Kidney (tissue), 14 donors: ENCODE results near the gene SF3A1. TPM values are rescaled to one million over a fixed set of nuclear protein-coding genes. Genes with fewer than 3 reads are reported as not detected.

Experiments used
- DNase-seq, 5 donors: peaks; one replicate each; pipeline ENCODE4 v3.0.0-alpha.2; 2013 to 2020
- FAIRE-seq: peaks from 2 replicates; lab custom pipeline; 2012; peaks lifted over from hg19 to GRCh38; lab: Jason Lieb, UNC
- H3K27ac ChIP-seq, 2 donors: one replicate each; pipeline ENCODE4 v1.7.0; 2013; ENCODE audit warnings: low read depth in 2 of 2, low read length in 2 of 2, inconsistent platforms in 1 of 2
- H3K27me3 ChIP-seq: one replicate; pipeline ENCODE4 v1.7.1; 2013; ENCODE audit warnings: low read length, inconsistent platforms; ENCODE audit not compliant: control insufficient read depth, insufficient read depth
- H3K36me3 ChIP-seq, 3 donors: one replicate each; pipeline versions ENCODE4 v1.7.0 to v1.7.1; 2013; ENCODE audit warnings: low read length in 3 of 3, control low read depth in 1 of 3, inconsistent platforms in 1 of 3; ENCODE audit not compliant: insufficient read depth in 3 of 3, control insufficient read depth in 2 of 3
- H3K4me1 ChIP-seq, 3 donors: one replicate each; pipeline versions ENCODE4 v1.7.0 to v1.7.1; 2013; ENCODE audit warnings: low read length in 3 of 3, inconsistent platforms in 1 of 3, low read depth in 1 of 3; ENCODE audit not compliant: control insufficient read depth in 2 of 3, insufficient read depth in 2 of 3
- H3K4me3 ChIP-seq, 3 donors: one replicate each; pipeline versions ENCODE4 v1.7.0 to v1.8.1; 2013; ENCODE audit warnings: low read length in 3 of 3, control low read depth in 1 of 3, inconsistent platforms in 1 of 3
- H3K9ac ChIP-seq, 3 donors: one replicate each; pipeline versions ENCODE4 v1.7.0 to v1.7.1; 2013; ENCODE audit warnings: low read length in 3 of 3, control low read depth in 1 of 3, inconsistent platforms in 1 of 3
- H3K9me3 ChIP-seq, 3 donors: one replicate each; pipeline versions ENCODE4 v1.7.0 to v1.7.1; 2013; ENCODE audit warnings: low read length in 3 of 3, control low read depth in 1 of 3, inconsistent platforms in 1 of 3; ENCODE audit not compliant: control insufficient read depth in 2 of 3, insufficient read depth in 1 of 3
- intact Hi-C: fragments of 100-400 bp; cut with DNase I; formaldehyde crosslinking; loops from one replicate; pipeline ENCODE4 v1.11.1; 2022
- polyA plus RNA-seq: library from polyadenylated mRNA; stranded (reverse); fragments of 350-450 nt; fragmentation: Illumina TruSeq; extraction: RNeasy Lipid Tissue Mini Kit (QIAGEN cat#74804); gene quantifications from one replicate; pipeline ENCODE4 v1.2.3, GENCODE V29; 2014; ENCODE audit warnings: low read depth, low replicate concordance; ENCODE audit not compliant: insufficient read depth
- total RNA-seq: library from RNA; stranded (reverse); fragmentation: NEBNext Ultra II Directional; extraction: Animal tissue kit (Norgen Biotek cat#: 25700); gene quantifications from one replicate; pipeline ENCODE4 v1.2.1, GENCODE V29; 2021
- TF ChIP-seq, protein P1 (sequence below): IDR thresholded peaks from 3 replicates; pipeline ENCODE4 v1.5.1; 2012; ENCODE audit warnings: mild to moderate bottlenecking, moderate library complexity, borderline replicate concordance; ENCODE audit not compliant: insufficient read depth; ENCODE audit errors: extremely low read depth
- donor health status: control.
- donor health status: control.
- donor health status: control.
- donor health status: control.
- donor health status: control.
- donor health status: DM: yes; HTN: yes; CAD: no.
- donor health status: Normal renal cell carcinoma (clear cell type).

SF3A1 gene
- total and polyA plus RNA-seq, 2 donors from 2014 or later, result 23.7 to 179 TPM

DNA sequence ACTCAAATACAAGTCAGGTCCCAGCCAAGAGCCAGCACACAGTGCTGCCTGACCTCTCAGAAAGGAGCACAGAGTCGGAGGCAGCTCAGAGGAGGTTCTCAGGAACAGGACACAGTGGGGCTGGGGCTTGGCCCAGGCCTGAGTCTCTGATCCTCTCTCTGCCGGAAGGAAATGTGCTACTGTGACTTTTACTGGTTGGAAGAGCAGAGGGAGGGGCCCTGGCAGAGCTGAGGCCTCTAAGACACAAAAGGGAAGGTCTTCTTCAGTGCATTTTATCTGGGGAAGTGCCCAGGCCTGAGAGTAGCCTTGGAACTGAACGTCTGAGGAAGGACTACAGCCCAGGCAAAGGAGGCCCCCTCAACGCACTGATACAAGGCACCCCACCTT lies 51.2 kb downstream of the SF3A1 start:
- Histone ChIP-seq H3K4me1 (peaks cover 2 to 82% (median 66%) of the 10 kb centered on the region in 3 donors), H3K27me3 (no peaks in the 10 kb centered on the region), H3K36me3 (peaks cover 0 to 19% (median 15%) of the 10 kb centered on the region in 3 donors), H3K27ac (peak overlapping the region; percentile 88 to 92), H3K4me3 (peak overlapping the region in 1 of 3 donors; percentile 7), H3K9me3 (no peaks in the 10 kb centered on the region), H3K9ac (peak overlapping the region in 1 of 3 donors; percentile 60)
- DNase-seq (peak in 1 of 5 donors; percentile 88), FAIRE-seq (no peak)
- TF ChIP-seq, protein P1, sequence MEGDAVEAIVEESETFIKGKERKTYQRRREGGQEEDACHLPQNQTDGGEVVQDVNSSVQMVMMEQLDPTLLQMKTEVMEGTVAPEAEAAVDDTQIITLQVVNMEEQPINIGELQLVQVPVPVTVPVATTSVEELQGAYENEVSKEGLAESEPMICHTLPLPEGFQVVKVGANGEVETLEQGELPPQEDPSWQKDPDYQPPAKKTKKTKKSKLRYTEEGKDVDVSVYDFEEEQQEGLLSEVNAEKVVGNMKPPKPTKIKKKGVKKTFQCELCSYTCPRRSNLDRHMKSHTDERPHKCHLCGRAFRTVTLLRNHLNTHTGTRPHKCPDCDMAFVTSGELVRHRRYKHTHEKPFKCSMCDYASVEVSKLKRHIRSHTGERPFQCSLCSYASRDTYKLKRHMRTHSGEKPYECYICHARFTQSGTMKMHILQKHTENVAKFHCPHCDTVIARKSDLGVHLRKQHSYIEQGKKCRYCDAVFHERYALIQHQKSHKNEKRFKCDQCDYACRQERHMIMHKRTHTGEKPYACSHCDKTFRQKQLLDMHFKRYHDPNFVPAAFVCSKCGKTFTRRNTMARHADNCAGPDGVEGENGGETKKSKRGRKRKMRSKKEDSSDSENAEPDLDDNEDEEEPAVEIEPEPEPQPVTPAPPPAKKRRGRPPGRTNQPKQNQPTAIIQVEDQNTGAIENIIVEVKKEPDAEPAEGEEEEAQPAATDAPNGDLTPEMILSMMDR, result no peak
- intact Hi-C loops, result no loop called here

- Histone ChIP-seq H3K4me3 (no peak overlapping the region), H3K9ac (peak overlapping the region in 1 of 3 donors; percentile 60), H3K27me3 (no peaks in the 10 kb centered on the region), H3K27ac (peak overlapping the region; percentile 88 to 92), H3K9me3 (no peaks in the 10 kb centered on the region), H3K4me1 (peaks cover 0 to 74% (median 57%) of the 10 kb centered on the region in 3 donors), H3K36me3 (peaks cover 0 to 23% (median 20%) of the 10 kb centered on the region in 3 donors)
- intact Hi-C loops, result no loop called here
- no peak for FAIRE-seq
- DNase-seq, result no peak
- TF ChIP-seq, protein P1, result no peak
Measured at GRCh38 chr22:30304495-30305244, 52.0 kb downstream of the SF3A1 start.

DNA sequence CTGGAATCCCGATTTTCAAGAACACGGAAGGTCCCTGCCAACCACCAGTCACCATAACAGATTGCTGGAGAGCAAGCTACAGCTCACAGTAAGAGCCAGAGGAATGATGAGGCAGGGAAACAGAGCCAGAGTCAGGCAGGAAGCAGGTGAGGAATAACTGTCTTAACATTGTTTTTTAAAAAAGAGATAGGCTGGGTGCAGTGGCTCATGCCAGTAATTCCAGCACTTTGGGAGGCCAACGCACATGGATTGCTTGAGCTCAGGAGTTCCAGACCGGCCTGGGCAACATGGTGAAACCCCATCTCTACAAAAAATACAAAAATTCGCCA lies 53.9 kb downstream of the SF3A1 start:
- TF ChIP-seq, protein P1, result no peak
- FAIRE-seq (no peak), DNase-seq (no peak)
- no peaks in the 10 kb centered on the region for H3K9me3 ChIP-seq
- H3K4me3 ChIP-seq, result no peak overlapping the region
- peaks cover 0 to 59% (median 52%) of the 10 kb centered on the region in 3 donors for H3K4me1 ChIP-seq
- H3K36me3 ChIP-seq, result peaks cover 0 to 40% (median 29%) of the 10 kb centered on the region in 3 donors
- H3K9ac ChIP-seq, result no peak overlapping the region
- no peaks in the 10 kb centered on the region for H3K27me3 ChIP-seq
- intact Hi-C loops, result no loop called here
- peak overlapping the region; percentile 18 to 39 for H3K27ac ChIP-seq
